Left ventricle myocardium inferior (tissue), 1 donor: ENCODE data around the gene CSH2. TPM values are rescaled to one million over a fixed set of nuclear protein-coding genes. Genes with fewer than 3 reads are reported as not detected.
A peak's percentile ranks its signal among the peaks of the same experiment; 100 is the strongest.

Experiments
- DNase-seq: peaks from one replicate; pipeline ENCODE4 v3.0.0-alpha.2; 2020
- H3K27ac ChIP-seq: fragments of 200-600 bp; replicated peaks from 2 replicates; pipeline ENCODE4 v1.8.0; 2021
- H3K27me3 ChIP-seq: fragments of 200-600 bp; 2 replicates; pipeline ENCODE4 v1.8.0; 2021; ENCODE audit warnings: low read depth
- H3K36me3 ChIP-seq: fragments of 200-600 bp; 2 replicates; pipeline ENCODE4 v1.8.0; 2021
- H3K4me1 ChIP-seq: fragments of 200-600 bp; 2 replicates; pipeline ENCODE4 v1.8.0; 2021
- H3K4me3 ChIP-seq: fragments of 200-600 bp; 2 replicates; pipeline ENCODE4 v1.8.0; 2021; ENCODE audit warnings: mild to moderate bottlenecking, moderate library complexity
- H3K9me3 ChIP-seq: fragments of 200-600 bp; replicated peaks from 2 replicates; pipeline ENCODE4 v1.8.0; 2021
- CTCF ChIP-seq: fragments of 200-600 bp; IDR thresholded peaks from 2 replicates; pipeline ENCODE4 v1.8.0; 2021; ENCODE audit warnings: antibody characterized with exemption, mild to moderate bottlenecking, borderline replicate concordance
- intact Hi-C: fragments of 100-400 bp; cut with micrococcal nuclease; formaldehyde crosslinking; loops from one replicate; pipeline ENCODE4 v1.11.0; 2022
- total RNA-seq: library from RNA; stranded (reverse); fragmentation: NEBNext Ultra II Directional; extraction: Animal tissue kit (Norgen Biotek cat#: 25700); gene quantifications from one replicate; pipeline ENCODE4 v1.2.1, GENCODE V29; 2021
- donor health status: DM: no; HTN: yes; CAD: no; lungs with severe emphysema.

Gene CSH2
- total RNA-seq, 1 donor from 2014 or later = not detected

- Histone ChIP-seq H3K4me1 (peaks cover 51% of the 10 kb centered on the region), H3K27ac (no peak overlapping the region), H3K36me3 (peaks cover 81% of the 10 kb centered on the region), H3K27me3 (no peaks in the 10 kb centered on the region), H3K9me3 (no peaks in the 10 kb centered on the region), H3K4me3 (no peak overlapping the region)
- DNase-seq = no peak
- TF ChIP-seq CTCF = no peak
- intact Hi-C loops = no loop called here
Measured at GRCh38 chr17:63832014-63832413, 41.5 kb downstream of the CSH2 start.

GRCh38 chr17:63831505-63831904 lies 42.0 kb downstream of the CSH2 start:
- Histone ChIP-seq H3K27me3 (no peaks in the 10 kb centered on the region), H3K4me1 (peaks cover 49% of the 10 kb centered on the region), H3K36me3 (peaks cover 76% of the 10 kb centered on the region), H3K27ac (no peak overlapping the region), H3K4me3 (no peak overlapping the region), H3K9me3 (no peaks in the 10 kb centered on the region)
- DNase-seq = no peak
- TF ChIP-seq CTCF = no peak
- intact Hi-C loops = no loop called here

GRCh38 chr17:63830904-63831491 lies 42.5 kb downstream of the CSH2 start:
- H3K4me3 ChIP-seq = no peak overlapping the region
- H3K27ac ChIP-seq = no peak overlapping the region
- intact Hi-C loops = no loop called here

GRCh38 chr17:63830278-63830677 lies 43.2 kb downstream of the CSH2 start:
- DNase-seq = no peak
- intact Hi-C loops = no loop called here
- H3K27me3 ChIP-seq = no peaks in the 10 kb centered on the region
- H3K36me3 ChIP-seq = peaks cover 70% of the 10 kb centered on the region
- H3K27ac ChIP-seq = no peak overlapping the region
- no peaks in the 10 kb centered on the region for H3K9me3 ChIP-seq
- peaks cover 59% of the 10 kb centered on the region for H3K4me1 ChIP-seq
- TF ChIP-seq CTCF = no peak
- H3K4me3 ChIP-seq = no peak overlapping the region

More at GRCh38 chr17:63830904-63831491, 42.5 kb downstream of the CSH2 start:
- DNase-seq = no peak
- TF ChIP-seq CTCF = no peak
- Histone ChIP-seq H3K36me3 (peaks cover 71% of the 10 kb centered on the region), H3K27me3 (no peaks in the 10 kb centered on the region), H3K9me3 (no peaks in the 10 kb centered on the region), H3K4me1 (peaks cover 54% of the 10 kb centered on the region)

GRCh38 chr17:63828936-63829335 lies 44.5 kb downstream of the CSH2 start:
- H3K9me3 ChIP-seq = no peaks in the 10 kb centered on the region
- no peak for DNase-seq
- intact Hi-C loops = no loop called here
- peak overlapping the region; percentile 98 for H3K27ac ChIP-seq
- H3K4me3 ChIP-seq = peak overlapping the region; percentile 98
- H3K27me3 ChIP-seq = no peaks in the 10 kb centered on the region
- H3K36me3 ChIP-seq = peaks cover 70% of the 10 kb centered on the region
- no peak for TF ChIP-seq CTCF
- H3K4me1 ChIP-seq = peaks cover 54% of the 10 kb centered on the region
